HG03342 (cell line): ENCODE data around the gene STXBP2.
A peak's percentile ranks its signal among the peaks of the same experiment; 100 is the strongest.

Experiments
- ATAC-seq: cut with Tn5 transposase; IDR thresholded peaks from one replicate; pipeline ENCODE4 v1.9.1; 2021; ENCODE audit warnings: mild to moderate bottlenecking, moderate library complexity; ENCODE audit not compliant: unreplicated experiment

The STXBP2 gene

GRCh38 chr19:7648265-7649014 lies 11.5 kb downstream of the STXBP2 start:
- no peak for ATAC-seq

GRCh38 chr19:7650148-7650547 lies 13.2 kb downstream of the STXBP2 start:
- no peak for ATAC-seq

GRCh38 chr19:7652061-7652641 lies 15.2 kb downstream of the STXBP2 start:
- ATAC-seq, result peak; percentile 48

GRCh38 chr19:7654401-7654800 lies 17.5 kb downstream of the STXBP2 start:
- no peak for ATAC-seq

GRCh38 chr19:7655581-7655980 lies 18.7 kb downstream of the STXBP2 start:
- no peak for ATAC-seq

- ATAC-seq, result no peak
Measured at GRCh38 chr19:7657131-7657751, 20.3 kb downstream of the STXBP2 start.

- peak; percentile 86 for ATAC-seq
Measured at GRCh38 chr19:7658219-7658686, 21.3 kb downstream of the STXBP2 start.

GRCh38 chr19:7661744-7662538 lies 25.0 kb downstream of the STXBP2 start:
- ATAC-seq, result no peak

GRCh38 chr19:7662657-7663056 lies 25.7 kb downstream of the STXBP2 start:
- ATAC-seq, result no peak

- ATAC-seq, result no peak
Measured at GRCh38 chr19:7663706-7664105, 26.8 kb downstream of the STXBP2 start.

GRCh38 chr19:7665076-7665475 lies 28.2 kb downstream of the STXBP2 start:
- ATAC-seq, result no peak

- no peak for ATAC-seq
Measured at GRCh38 chr19:7668842-7669241, 31.9 kb downstream of the STXBP2 start, which contains the start of gene RETN. Gene RETN, plus strand, starts transcription at chr19:7669049. Its CDS starts 278 bp downstream, at chr19:7669327.

GRCh38 chr19:7669641-7670040 lies 32.7 kb downstream of the STXBP2 start:
- ATAC-seq, result no peak

- no peak for ATAC-seq
Measured at GRCh38 chr19:7670150-7670783, 33.4 kb downstream of the STXBP2 start.

- no peak for ATAC-seq
Measured at GRCh38 chr19:7670790-7671189, 33.9 kb downstream of the STXBP2 start.

- ATAC-seq, result no peak
Measured at GRCh38 chr19:7672522-7672921, 35.6 kb downstream of the STXBP2 start.

GRCh38 chr19:7674010-7675005 lies 37.4 kb downstream of the STXBP2 start:
- no peak for ATAC-seq

- ATAC-seq, result no peak
Measured at GRCh38 chr19:7676376-7676775, 39.5 kb downstream of the STXBP2 start.

- ATAC-seq, result no peak
Measured at GRCh38 chr19:7676854-7677253, 39.9 kb downstream of the STXBP2 start, which contains the start of gene MCEMP1. Gene MCEMP1, plus strand, starts transcription at chr19:7677090. Its CDS starts 31 bp downstream, at chr19:7677121.
